Omental fat pad (tissue), 4 donors: ENCODE data around the gene PCDHGA10. TPM values are rescaled to one million over a fixed set of nuclear protein-coding genes. Genes with fewer than 3 reads are reported as not detected.
"Not testable (repeated sequence)": the region's sequence is repeated elsewhere in the genome, so short reads cannot be mapped to it uniquely, and the experiment has no call there.

ENCODE experiments used
- ATAC-seq: fragments of 150-250 bp; one replicate; pipeline ENCODE4 v1.9.1; 2016; ENCODE audit warnings: mild to moderate bottlenecking, moderate library complexity; ENCODE audit not compliant: low FRiP score
- DNase-seq: peaks from one replicate; pipeline ENCODE4 v3.0.0-alpha.2; 2019; ENCODE audit warnings: low spot score
- CTCF ChIP-seq, 3 donors: fragments of 450-650 bp; IDR thresholded peaks; one replicate each; pipeline ENCODE4 v1.5.1; 2016 to 2017; ENCODE audit warnings: antibody characterized with exemption in 3 of 3, mild to moderate bottlenecking in 3 of 3, moderate library complexity in 2 of 3
- total RNA-seq, 4 donors: library from RNA; depleted of rRNA; stranded (reverse); fragments of >200 nt; gene quantifications; one replicate each; pipeline ENCODE4 v1.1.0, GENCODE V29; 2016

PCDHGA10 gene
- total RNA-seq, 4 donors from 2014 or later = 5.5 to 14.0 (median 6.8) TPM

- DNase-seq (no peak), ATAC-seq (no peak)
- no peak for TF ChIP-seq CTCF (IDR thresholded peaks at IDR 0.05)
Measured at GRCh38 chr5:141388661-141389060, 24.1 kb upstream of the PCDHGA10 start.

- TF ChIP-seq CTCF (IDR thresholded peaks at IDR 0.05) = no peak
- ATAC-seq (no peak), DNase-seq (no peak)
Measured at GRCh38 chr5:141389153-141390042, 23.4 kb upstream of the PCDHGA10 start.

DNA sequence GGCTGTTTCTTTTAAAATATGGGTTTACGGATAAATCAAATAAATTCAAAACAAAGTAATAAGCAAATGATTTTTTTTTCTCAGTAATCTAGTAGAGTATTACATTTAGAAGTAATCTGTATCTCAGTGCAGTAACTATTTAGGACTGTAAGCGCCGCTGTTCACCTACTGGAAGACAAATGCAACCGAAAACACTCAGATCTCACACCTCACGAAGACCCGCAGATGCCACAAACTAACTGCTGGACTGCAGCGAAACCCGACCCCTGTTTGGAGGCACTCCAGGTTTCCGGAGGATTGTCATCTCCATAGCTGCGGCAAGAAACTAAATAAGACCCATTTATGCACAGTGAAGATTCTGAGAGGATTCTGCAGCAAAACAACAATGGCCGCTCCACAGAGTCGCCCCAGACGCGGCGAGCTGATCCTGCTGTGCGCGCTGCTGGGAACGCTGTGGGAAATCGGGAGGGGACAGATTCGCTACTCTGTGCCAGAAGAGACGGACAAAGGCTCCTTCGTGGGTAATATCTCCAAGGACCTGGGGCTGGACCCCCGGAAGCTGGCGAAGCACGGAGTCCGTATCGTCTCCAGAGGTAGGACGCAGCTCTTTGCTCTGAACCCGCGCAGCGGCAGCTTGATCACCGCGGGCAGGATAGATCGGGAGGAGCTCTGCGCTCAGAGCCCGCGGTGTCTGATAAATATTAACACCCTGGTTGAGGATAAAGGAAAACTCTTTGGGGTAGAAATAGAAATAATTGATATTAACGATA is 20.2 kb upstream of the PCDHGA10 start, which contains the start of gene PCDHGA8:
PCDHGA8 (plus strand) TSS at position 205 of the 770 bp plus-strand sequence; CDS start at position 386, 181 bp downstream.
- no peak for TF ChIP-seq CTCF (IDR thresholded peaks at IDR 0.05)
- ATAC-seq = no peak
- DNase-seq = no peak

GRCh38 chr5:141393267-141393666 is 19.5 kb upstream of the PCDHGA10 start:
- DNase-seq = no peak
- no peak for TF ChIP-seq CTCF (IDR thresholded peaks at IDR 0.05)
- ATAC-seq = no peak

DNA sequence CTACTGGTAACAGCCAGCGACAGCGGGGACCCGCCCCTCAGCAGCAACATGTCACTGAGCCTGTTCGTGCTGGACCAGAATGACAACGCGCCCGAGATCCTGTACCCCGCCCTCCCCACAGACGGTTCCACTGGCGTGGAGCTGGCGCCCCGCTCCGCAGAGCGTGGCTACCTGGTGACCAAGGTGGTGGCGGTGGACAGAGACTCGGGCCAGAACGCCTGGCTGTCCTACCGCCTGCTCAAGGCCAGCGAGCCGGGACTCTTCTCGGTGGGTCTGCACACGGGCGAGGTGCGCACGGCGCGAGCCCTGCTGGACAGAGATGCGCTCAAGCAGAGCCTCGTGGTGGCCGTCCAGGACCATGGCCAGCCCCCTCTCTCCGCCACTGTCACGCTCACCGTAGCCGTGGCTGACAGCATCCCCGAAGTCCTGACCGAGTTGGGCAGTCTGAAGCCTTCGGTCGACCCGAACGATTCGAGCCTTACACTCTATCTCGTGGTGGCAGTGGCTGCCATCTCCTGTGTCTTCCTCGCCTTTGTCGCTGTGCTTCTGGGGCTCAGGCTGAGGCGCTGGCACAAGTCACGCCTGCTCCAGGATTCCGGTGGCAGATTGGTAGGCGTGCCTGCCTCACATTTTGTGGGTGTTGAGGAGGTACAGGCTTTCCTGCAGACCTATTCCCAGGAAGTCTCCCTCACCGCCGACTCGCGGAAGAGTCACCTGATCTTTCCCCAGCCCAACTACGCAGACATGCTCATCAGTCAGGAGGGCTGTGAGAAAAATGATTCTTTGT is 18.2 kb upstream of the PCDHGA10 start:
- not testable (repeated sequence) for ATAC-seq, DNase-seq

- not testable (repeated sequence) for DNase-seq
- ATAC-seq = peak; percentile 59
Measured at GRCh38 chr5:141397756-141398551, 14.8 kb upstream of the PCDHGA10 start, which contains the start of gene PCDHGB5. PCDHGB5 (plus strand) TSS chr5:141397947; CDS start chr5:141398128, 181 bp downstream.

- ATAC-seq = no peak
- no peak for DNase-seq
- no peak for TF ChIP-seq CTCF (IDR thresholded peaks at IDR 0.05)
Measured at GRCh38 chr5:141398608-141399007, 14.2 kb upstream of the PCDHGA10 start.
